Common myeloid progenitor, CD34-positive (primary cell): ENCODE measurements around the gene CTSC.

Source experiments
- CTCF ChIA-PET: fragments of 350-600 bp; sonication (Branson Sonifier 250); formaldehyde crosslinking; loops from one replicate; lab custom pipeline; 2021; ENCODE audit warnings: antibody characterized with exemption; lab: Charles Lee
- POLR2A ChIA-PET: fragments of 350-600 bp; sonication (Branson Sonifier 250); formaldehyde crosslinking; loops from one replicate; lab custom pipeline; 2021; ENCODE audit warnings: antibody characterized with exemption; lab: Charles Lee
- DNase-seq, 3 donors: peaks; one replicate each; pipeline versions ENCODE4 v3.0.0 to v3.0.0-alpha.2; 2013
- H3K27ac ChIP-seq, 2 experiments: 1 replicate in 1 of 2; 2 replicates in 1 of 2; pipeline ENCODE4 v1.7.0; 2013; ENCODE audit warnings: inconsistent platforms in 2 of 2, low read length in 2 of 2, mild to moderate bottlenecking in 2 of 2, low read depth in 1 of 2, moderate library complexity in 1 of 2; ENCODE audit not compliant: severe bottlenecking in 2 of 2, insufficient read depth in 1 of 2, poor library complexity in 1 of 2
- H3K27me3 ChIP-seq, 5 experiments: replicated peaks in 2 of 5; 1 replicate in 3 of 5; 2 replicates in 2 of 5; pipeline versions ENCODE4 v1.6.1 to v1.7.0; 2013; ENCODE audit warnings: low read length in 4 of 5, mild to moderate bottlenecking in 2 of 5, moderate library complexity in 2 of 5, inconsistent platforms in 1 of 5; ENCODE audit not compliant: insufficient read depth in 5 of 5, control insufficient read depth in 4 of 5
- H3K36me3 ChIP-seq, 4 experiments: 1 replicate in 2 of 4; 2 replicates in 2 of 4; pipeline versions ENCODE4 v1.6.1 to v1.7.0; 2013; ENCODE audit warnings: low read length in 3 of 4, control low read depth in 1 of 4, mild to moderate bottlenecking in 1 of 4; ENCODE audit not compliant: control insufficient read depth in 4 of 4, insufficient read depth in 4 of 4
- H3K4me1 ChIP-seq, 4 experiments: 1 replicate in 3 of 4; 2 replicates in 1 of 4; pipeline versions ENCODE4 v1.6.1 to v1.7.1; 2013; ENCODE audit warnings: low read length in 3 of 4, mild to moderate bottlenecking in 3 of 4, control low read depth in 1 of 4, inconsistent platforms in 1 of 4, moderate library complexity in 1 of 4; ENCODE audit not compliant: control insufficient read depth in 4 of 4, insufficient read depth in 4 of 4; ENCODE audit errors: control extremely low read depth in 1 of 4
- H3K4me3 ChIP-seq, 7 experiments: 1 replicate in 4 of 7; 2 replicates in 3 of 7; pipeline versions ENCODE4 v1.5.1 to v1.7.0; 2013; ENCODE audit warnings: mild to moderate bottlenecking in 7 of 7, low read length in 6 of 7, moderate library complexity in 6 of 7, inconsistent platforms in 2 of 7, low read depth in 2 of 7, control low read depth in 1 of 7; ENCODE audit not compliant: insufficient read depth in 4 of 7, control insufficient read depth in 1 of 7; ENCODE audit errors: extremely low read depth in 1 of 7
- H3K9me3 ChIP-seq, 5 experiments: 1 replicate in 4 of 5; 2 replicates in 1 of 5; pipeline versions ENCODE4 v1.6.1 to v1.7.1; 2013; ENCODE audit warnings: low read length in 4 of 5, mild to moderate bottlenecking in 2 of 5, inconsistent platforms in 1 of 5, low read depth in 1 of 5, moderate library complexity in 1 of 5; ENCODE audit not compliant: control insufficient read depth in 4 of 5, insufficient read depth in 2 of 5; ENCODE audit errors: control extremely low read depth in 1 of 5
- WGBS: methylation state at CpG from one replicate; pipeline ENCODE4 v1.1.5; 2013; ENCODE audit not compliant: insufficient coverage; 5-methylcytosine and 5-hydroxymethylcytosine counted together

The CTSC gene

GRCh38 chr11:88360141-88360540 is 22.6 kb upstream of the CTSC start:
- POLR2A ChIA-PET, result no interaction called here
- H3K27ac ChIP-seq, result peak overlapping the region in 1 of 2 experiments; percentile 11
- CTCF ChIA-PET, result interaction anchor here (1.0 kb wide), 1 partner anchor 54 kb away, joined by 5 read pairs; no protein-coding TSS in a partner anchor
- no peaks in the 10 kb centered on the region for H3K27me3 ChIP-seq
- H3K4me3 ChIP-seq, result no peak overlapping the region
- peaks cover 0 to 53% (median 18%) of the 10 kb centered on the region in 4 experiments for H3K4me1 ChIP-seq
- whole genome bisulfite sequencing, result no CpG with 5 or more reads among the region's 1 CpG
- DNase-seq, result no peak
- no peaks in the 10 kb centered on the region for H3K9me3 ChIP-seq
- no peaks in the 10 kb centered on the region for H3K36me3 ChIP-seq

GRCh38 chr11:88359541-88359940 is 22.0 kb upstream of the CTSC start:
- no peak overlapping the region for H3K4me3 ChIP-seq
- 0% methylated on average over 1 of the region's 1 CpG for WGBS
- H3K27me3 ChIP-seq, result no peaks in the 10 kb centered on the region
- ChIA-PET POLR2A (no interaction called here), CTCF (interaction anchor here (1.0 kb wide), 1 partner anchor 55 kb away, joined by 5 read pairs; no protein-coding TSS in a partner anchor)
- no peaks in the 10 kb centered on the region for H3K9me3 ChIP-seq
- no peaks in the 10 kb centered on the region for H3K36me3 ChIP-seq
- peaks cover 0 to 59% (median 18%) of the 10 kb centered on the region in 4 experiments for H3K4me1 ChIP-seq
- peak overlapping the region in 1 of 2 experiments; percentile 11 for H3K27ac ChIP-seq
- peak; percentile 41 to 83 (median 66) for DNase-seq

GRCh38 chr11:88359114-88359513 is 21.6 kb upstream of the CTSC start:
- no peak overlapping the region for H3K4me3 ChIP-seq
- H3K9me3 ChIP-seq, result no peaks in the 10 kb centered on the region
- H3K36me3 ChIP-seq, result no peaks in the 10 kb centered on the region
- no peak overlapping the region for H3K27ac ChIP-seq
- H3K4me1 ChIP-seq, result peaks cover 0 to 58% (median 18%) of the 10 kb centered on the region in 4 experiments
- ChIA-PET CTCF (no interaction called here), POLR2A (no interaction called here)
- WGBS, result no CpG with 5 or more reads among the region's 1 CpG
- no peaks in the 10 kb centered on the region for H3K27me3 ChIP-seq
- DNase-seq, result no peak

GRCh38 chr11:88358040-88358431 is 20.5 kb upstream of the CTSC start:
- Histone ChIP-seq H3K4me3 (peak overlapping the region in 1 of 7 experiments; percentile 50), H3K27ac (peak overlapping the region in 1 of 2 experiments; percentile 65), H3K36me3 (no peaks in the 10 kb centered on the region), H3K27me3 (no peaks in the 10 kb centered on the region), H3K9me3 (no peaks in the 10 kb centered on the region), H3K4me1 (peaks cover 0 to 51% (median 16%) of the 10 kb centered on the region in 4 experiments)
- WGBS, result no CpG with 5 or more reads among the region's 2 CpGs
- DNase-seq, result no peak
- ChIA-PET CTCF (interaction anchor here (1.5 to 1.9 kb wide), 2 partner anchors 21 to 30 kb away, joined by 4 read pairs; no protein-coding TSS in a partner anchor), POLR2A (no interaction called here)

GRCh38 chr11:88357323-88358039 is 19.9 kb upstream of the CTSC start:
- no peaks in the 10 kb centered on the region for H3K27me3 ChIP-seq
- no CpG with 5 or more reads among the region's 3 CpGs for WGBS
- H3K4me3 ChIP-seq, result peak overlapping the region in 1 of 7 experiments; percentile 50
- peak overlapping the region in 1 of 2 experiments; percentile 65 for H3K27ac ChIP-seq
- CTCF ChIA-PET, result interaction anchor here (1.1 to 1.9 kb wide), 4 partner anchors 11 to 29 kb away, joined by 3 to 4 read pairs (median 4); no protein-coding TSS in a partner anchor
- no peaks in the 10 kb centered on the region for H3K36me3 ChIP-seq
- H3K9me3 ChIP-seq, result no peaks in the 10 kb centered on the region
- DNase-seq, result peak in 2 of 3 donors; percentile 41 to 61
- POLR2A ChIA-PET, result no interaction called here
- peaks cover 0 to 48% (median 16%) of the 10 kb centered on the region in 4 experiments for H3K4me1 ChIP-seq

- CTCF ChIA-PET, result interaction anchor here (1.1 to 1.6 kb wide), 2 partner anchors 9 to 18 kb away, joined by 3 to 4 read pairs; partner anchors contain the start of gene CTSC
- no peaks in the 10 kb centered on the region for H3K36me3 ChIP-seq
- POLR2A ChIA-PET, result no interaction called here
- no peak overlapping the region for H3K27ac ChIP-seq
- H3K9me3 ChIP-seq, result no peaks in the 10 kb centered on the region
- H3K4me3 ChIP-seq, result no peak overlapping the region
- H3K27me3 ChIP-seq, result no peaks in the 10 kb centered on the region
- 60% methylated on average over 1 of the region's 2 CpGs for WGBS
- H3K4me1 ChIP-seq, result peaks cover 0 to 48% (median 16%) of the 10 kb centered on the region in 4 experiments
- no peak for DNase-seq
These were observed 18.4 kb upstream of the CTSC start for GRCh38 chr11:88355887-88356286.

- DNase-seq, result no peak
- no peak overlapping the region for H3K4me3 ChIP-seq
- no peak overlapping the region for H3K27ac ChIP-seq
- H3K27me3 ChIP-seq, result no peaks in the 10 kb centered on the region
- peaks cover 0 to 39% (median 12%) of the 10 kb centered on the region in 4 experiments for H3K4me1 ChIP-seq
- POLR2A ChIA-PET, result interaction anchor here (0.8 kb wide), 1 partner anchor 17 kb away, joined by 8 read pairs; the partner anchor contains the start of gene CTSC
- H3K36me3 ChIP-seq, result no peaks in the 10 kb centered on the region
- no peaks in the 10 kb centered on the region for H3K9me3 ChIP-seq
- WGBS, result 93% methylated on average over 2 of the region's 2 CpGs
- CTCF ChIA-PET, result interaction anchor here (1.6 kb wide), 1 partner anchor 17 kb away, joined by 4 read pairs; the partner anchor contains the start of gene CTSC
These were observed 17.4 kb upstream of the CTSC start for GRCh38 chr11:88354912-88355311.
